ENCODE results near the gene PGBD5.

PGBD5 gene

GRCh38 chr1:230394134-230394533 lies 32.0 kb downstream of the PGBD5 start:
- no peak for DNase-seq

GRCh38 chr1:230393722-230394121 lies 32.4 kb downstream of the PGBD5 start:
- DNase-seq, result no peak

GRCh38 chr1:230392920-230393521 lies 33.1 kb downstream of the PGBD5 start:
- DNase-seq, result no peak

DNA sequence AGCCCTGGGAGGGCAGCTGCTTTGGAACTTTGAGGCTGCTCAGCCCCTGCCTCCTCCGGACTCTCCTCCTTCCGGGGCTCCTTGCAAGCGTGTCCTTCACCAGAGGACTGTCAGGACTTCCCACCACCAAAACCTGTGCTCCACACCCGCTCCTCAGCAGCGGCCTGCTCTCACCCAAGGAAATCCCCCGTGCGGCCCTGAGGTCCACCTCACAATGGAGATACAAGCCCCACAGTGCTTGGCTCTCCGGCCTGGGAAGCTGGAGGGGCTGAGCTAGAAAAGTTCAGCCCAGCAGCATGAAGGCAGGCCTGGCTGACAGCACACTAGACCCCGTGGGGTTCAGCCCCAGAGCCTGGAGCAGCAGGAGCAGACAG lies 33.6 kb downstream of the PGBD5 start:
- DNase-seq, result no peak

DNA sequence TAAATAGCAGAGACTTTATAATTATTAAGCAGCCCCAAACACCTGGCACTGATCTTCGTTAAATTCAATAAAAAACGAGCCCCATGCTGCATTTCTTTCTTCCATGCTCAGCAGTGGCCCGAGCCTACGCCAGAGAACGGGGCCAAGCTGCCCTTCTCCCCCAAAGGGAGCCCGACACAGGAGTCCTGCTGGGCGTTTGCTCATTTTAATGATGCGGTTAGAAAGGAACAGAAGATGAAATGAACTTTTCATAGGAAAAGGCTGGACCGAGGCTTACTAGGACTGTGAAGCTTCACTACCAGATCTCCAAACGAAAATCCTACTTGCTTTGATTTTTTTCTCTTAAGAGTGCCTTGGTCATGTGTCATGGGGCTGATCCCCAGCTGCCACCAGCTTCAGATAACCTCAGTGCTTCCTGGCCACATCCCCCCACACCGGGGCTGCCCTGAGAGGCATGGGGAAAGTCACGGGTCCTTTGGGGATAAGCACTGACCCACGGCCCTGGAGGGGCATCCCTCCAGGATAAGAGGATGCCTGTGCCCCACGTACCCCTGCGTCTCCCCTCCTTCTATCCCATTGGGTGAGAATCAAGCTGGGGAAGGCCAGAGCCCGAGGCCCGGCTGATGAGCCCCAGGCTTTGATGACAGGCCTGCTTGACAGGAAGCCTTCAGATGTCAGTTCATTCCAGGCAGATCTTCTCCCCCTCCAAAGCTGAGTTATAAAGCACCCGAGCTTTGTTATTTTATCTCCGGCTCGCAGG lies 34.2 kb downstream of the PGBD5 start:
- DNase-seq, result no peak

GRCh38 chr1:230390371-230390770 lies 35.8 kb downstream of the PGBD5 start:
- no peak for DNase-seq

DNA sequence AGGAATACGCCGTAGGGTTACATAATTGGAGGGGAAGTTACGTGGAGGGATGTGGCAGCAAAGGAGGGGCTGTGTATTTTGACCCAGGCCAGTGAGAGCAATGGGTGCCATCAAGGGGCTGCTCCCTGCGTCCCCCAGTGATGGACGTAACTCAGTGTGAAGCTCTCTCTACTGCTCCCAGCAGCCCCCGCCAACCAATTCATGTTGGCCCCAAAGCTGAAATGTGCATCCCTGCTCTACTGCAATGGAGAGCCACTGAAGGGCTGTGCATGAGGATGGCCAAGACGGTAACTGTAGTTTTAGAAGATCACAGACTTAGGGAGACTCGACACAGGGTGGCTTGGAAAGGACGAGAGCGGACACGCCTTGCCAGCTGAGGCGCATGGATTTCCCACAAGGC lies 38.3 kb downstream of the PGBD5 start:
- DNase-seq, result no peak

DNA sequence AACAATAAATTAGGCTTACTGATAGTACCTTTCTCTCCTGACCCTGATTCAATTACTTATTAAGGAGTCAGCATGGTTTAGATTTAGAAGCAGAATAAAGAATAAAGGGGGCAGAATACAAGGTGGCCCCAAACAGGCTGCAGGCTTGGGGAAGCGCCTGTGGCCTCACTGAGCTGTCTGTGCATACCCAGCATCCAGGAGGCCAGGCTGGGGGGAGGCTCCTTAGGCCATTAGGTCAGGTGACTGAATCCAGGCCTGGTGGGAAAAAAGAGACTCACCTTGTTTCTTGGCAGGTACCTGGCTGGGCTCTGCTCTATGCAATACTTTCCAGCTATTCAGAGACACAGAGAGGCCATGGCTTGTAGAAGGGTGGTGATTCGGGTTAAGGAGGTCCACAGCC lies 38.8 kb downstream of the PGBD5 start:
- no peak for DNase-seq

DNA sequence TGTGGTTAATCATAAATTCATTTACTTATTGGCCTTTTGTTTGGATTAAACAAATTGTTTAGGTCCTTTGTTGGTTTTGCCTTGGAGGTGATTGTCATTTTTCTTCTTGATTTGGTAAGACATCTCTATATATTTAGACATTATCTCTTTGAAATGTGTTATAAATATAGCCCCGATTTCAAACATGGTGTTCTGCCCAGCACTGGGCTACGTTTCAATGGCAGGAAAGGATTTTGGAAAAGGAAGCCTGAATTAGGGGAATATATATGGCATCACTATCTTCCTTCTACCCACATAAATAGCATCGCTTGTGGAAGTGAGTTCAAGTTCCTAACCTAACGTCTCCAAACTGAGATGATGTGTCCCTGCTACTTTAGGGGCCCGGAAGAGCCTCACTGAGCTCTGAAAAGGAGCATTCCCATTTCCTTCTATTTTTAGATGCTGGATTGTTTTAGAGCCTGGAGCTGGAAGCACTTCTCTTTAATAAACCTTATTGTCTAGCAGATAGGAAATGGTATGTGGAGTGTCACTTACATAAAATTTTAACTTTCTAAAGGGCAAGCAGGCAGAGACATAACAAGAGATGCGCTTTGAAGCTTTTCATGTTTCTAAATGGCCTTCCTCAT lies 39.4 kb downstream of the PGBD5 start:
- DNase-seq, result no peak

DNA sequence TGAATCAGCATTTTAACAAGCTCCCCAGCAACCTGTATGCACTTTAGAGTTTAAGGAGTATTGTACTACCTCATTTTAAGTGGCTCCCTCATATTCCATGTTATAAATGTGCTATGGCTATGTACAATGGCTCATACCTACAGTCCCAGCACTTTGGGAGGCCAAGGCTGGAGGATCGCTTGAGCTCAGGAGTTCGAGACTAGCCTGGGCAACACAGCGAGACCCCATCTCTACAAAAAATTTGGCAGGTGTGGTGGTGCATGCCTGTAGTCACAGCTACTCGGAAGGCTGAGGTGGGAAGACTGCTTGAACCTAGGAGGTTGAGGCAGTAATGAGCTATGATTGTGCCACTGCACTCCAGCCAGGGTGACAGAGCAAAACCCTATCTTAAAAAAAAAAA lies 40.2 kb downstream of the PGBD5 start:
- DNase-seq, result no peak

DNA sequence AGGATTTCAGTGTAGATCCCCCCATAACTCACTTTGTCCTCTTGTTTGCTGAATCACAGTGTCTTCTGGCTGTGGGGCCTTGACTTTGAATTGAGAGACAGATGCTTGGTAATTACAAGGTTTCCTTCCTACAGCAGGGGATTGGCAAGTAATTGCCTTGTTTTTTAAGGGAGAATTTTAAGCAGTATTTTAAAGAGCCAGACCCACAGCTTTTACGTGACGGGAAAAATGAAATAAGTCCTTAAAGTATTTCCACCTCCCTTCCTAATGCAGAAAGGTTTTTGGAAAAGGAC lies 41.0 kb downstream of the PGBD5 start:
- no peak for DNase-seq

DNA sequence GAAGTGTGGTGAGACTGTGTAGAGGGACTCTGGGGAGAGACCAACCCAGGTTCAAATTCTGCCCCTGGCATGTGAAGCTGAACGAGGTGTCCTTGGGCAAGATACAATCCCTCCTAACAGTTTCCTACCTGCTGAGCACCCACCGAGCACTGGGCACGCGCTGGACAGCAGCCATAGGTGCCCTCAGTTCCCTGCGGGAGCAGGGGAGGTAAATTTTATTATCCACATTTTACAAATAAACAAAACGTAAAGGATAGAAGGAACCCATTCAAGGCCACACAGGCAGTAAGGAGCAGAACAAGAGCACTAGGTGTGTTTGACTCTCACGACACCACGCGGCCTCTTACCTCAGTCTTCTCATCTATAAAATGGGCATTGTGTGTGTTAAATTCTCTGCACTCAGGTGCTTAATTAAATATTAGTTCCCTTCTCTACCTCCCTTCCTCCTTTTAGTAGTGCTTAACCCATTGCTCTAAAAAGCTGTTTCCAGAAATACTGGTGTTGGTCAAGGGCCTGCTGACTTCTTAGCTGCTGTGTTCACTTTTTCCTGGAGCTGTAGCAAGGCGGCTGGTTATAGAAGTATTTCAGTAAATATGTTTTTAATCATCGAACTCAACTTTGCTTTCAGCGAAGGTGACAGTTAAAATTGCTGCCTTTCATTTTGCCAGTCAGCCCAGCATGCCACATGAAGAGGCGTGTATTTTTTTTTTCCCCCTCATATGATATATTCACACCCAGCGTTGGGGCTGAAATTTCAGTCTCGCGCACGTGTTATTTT lies 41.6 kb downstream of the PGBD5 start:
- DNase-seq, result no peak

DNA sequence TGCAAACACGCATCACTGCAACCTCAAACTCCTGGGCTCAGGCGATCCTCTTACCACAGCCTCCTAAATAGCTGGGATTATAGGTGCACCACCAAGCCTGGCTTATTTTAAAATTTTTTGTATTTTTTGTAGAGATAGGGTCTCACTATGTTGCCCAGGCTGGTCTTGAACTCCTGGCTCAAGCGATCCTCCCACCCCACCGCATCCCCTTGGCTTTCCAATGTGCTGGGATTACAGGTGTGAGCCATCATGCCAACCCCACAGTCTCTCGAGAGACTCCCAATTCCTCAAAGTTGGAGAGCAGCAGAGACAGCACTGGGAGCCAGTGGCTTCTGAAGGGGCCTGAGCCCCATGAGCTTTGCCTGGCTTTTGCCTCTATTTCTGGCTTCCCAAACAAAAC lies 42.7 kb downstream of the PGBD5 start:
- DNase-seq, result no peak

DNA sequence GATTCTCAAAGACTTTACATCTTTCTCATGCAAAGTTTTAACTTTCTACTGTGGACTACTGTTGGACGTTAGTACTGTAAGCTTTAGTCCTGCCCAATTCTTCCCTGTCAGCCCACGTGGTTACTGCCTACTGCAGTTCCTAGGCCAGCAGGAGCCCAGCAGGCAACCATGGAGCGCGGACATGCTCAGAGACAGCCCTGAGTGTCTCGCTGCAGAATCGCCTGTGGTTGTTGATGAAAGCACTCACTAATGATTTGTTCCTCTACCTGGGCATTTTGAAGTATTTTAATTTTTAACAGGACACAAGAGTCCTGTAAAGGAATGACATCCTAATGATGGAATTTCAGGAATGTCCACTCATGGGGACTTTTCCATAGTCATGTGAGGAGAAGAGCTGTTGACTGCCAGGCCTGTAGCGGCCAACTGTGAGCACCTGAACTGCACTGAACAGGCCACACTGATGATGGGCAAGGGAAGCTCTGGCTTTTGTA lies 44.1 kb downstream of the PGBD5 start:
- DNase-seq, result no peak

GRCh38 chr1:230381585-230381984 lies 44.5 kb downstream of the PGBD5 start:
- DNase-seq, result no peak

GRCh38 chr1:230381049-230381467 lies 45.1 kb downstream of the PGBD5 start:
- DNase-seq, result no peak

GRCh38 chr1:230379928-230380327 lies 46.2 kb downstream of the PGBD5 start:
- DNase-seq, result no peak

DNA sequence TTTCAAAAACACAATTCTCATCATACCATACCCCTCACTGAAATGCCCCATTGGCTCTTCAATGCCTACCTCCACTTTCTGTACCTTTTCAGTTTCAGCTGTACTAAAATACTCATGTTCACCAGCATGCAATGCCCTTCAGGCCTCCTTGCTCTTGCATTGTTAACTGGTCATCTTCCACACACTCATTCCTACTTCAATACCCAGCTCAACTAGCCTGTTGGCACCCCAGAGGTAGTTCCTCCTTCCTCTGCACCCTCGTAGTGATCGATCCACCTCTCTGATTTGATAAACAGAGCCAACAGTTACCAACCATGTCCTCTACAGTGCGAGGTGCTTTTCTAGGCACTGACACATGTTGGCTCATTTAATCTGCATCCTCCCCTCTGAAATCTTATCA lies 46.7 kb downstream of the PGBD5 start:
- no peak for DNase-seq

GRCh38 chr1:230377851-230378250 lies 48.3 kb downstream of the PGBD5 start:
- DNase-seq, result no peak

- no peak for DNase-seq
Observed at GRCh38 chr1:230377324-230377723, 48.8 kb downstream of the PGBD5 start.

GRCh38 chr1:230376296-230376695 lies 49.8 kb downstream of the PGBD5 start:
- DNase-seq, result no peak

GRCh38 chr1:230375780-230376179 lies 50.4 kb downstream of the PGBD5 start:
- no peak for DNase-seq

GRCh38 chr1:230375147-230375546 lies 51.0 kb downstream of the PGBD5 start:
- no peak for DNase-seq

Measured in stimulated activated CD4-positive, alpha-beta T cell treated with anti-CD3 and anti-CD28 coated beads, Interleukin-15, amount 100 ng/mL, for 24 hours (primary cell).